Stimulated activated effector memory CD8-positive, alpha-beta T cell treated with anti-CD3 and anti-CD28 coated beads, Interleukin-12 subunit alpha, Interleukin-12 subunit beta, amount 100 ng/mL, for 72 hours (primary cell): ENCODE data around the gene RAVER2.

Experiments
- ATAC-seq: fragments of 150-1000 bp; cut with Tn5 transposase; 2 replicates; pipeline ENCODE4 v1.10.0; 2021
- DNase-seq, 2 donors: peaks; one replicate each; pipeline ENCODE4 v3.0.0; 2021 to 2022; ENCODE audit warnings: low spot score in 2 of 2
- H3K27ac Mint-ChIP-seq: one replicate; pipeline ENCODE4 v1.8.0; 2022; ENCODE audit warnings: mild to moderate bottlenecking, mixed read lengths
- H3K36me3 Mint-ChIP-seq: one replicate; pipeline ENCODE4 v1.8.0; 2022; ENCODE audit warnings: mild to moderate bottlenecking, mixed read lengths
- H3K4me1 Mint-ChIP-seq: one replicate; pipeline ENCODE4 v1.8.0; 2022; ENCODE audit warnings: mixed read lengths
- H3K4me3 Mint-ChIP-seq: one replicate; pipeline ENCODE4 v1.8.0; 2022; ENCODE audit warnings: mild to moderate bottlenecking, mixed read lengths
- H3K9me3 Mint-ChIP-seq: one replicate; pipeline ENCODE4 v1.8.0; 2022; ENCODE audit warnings: mixed read lengths

The RAVER2 gene

DNA sequence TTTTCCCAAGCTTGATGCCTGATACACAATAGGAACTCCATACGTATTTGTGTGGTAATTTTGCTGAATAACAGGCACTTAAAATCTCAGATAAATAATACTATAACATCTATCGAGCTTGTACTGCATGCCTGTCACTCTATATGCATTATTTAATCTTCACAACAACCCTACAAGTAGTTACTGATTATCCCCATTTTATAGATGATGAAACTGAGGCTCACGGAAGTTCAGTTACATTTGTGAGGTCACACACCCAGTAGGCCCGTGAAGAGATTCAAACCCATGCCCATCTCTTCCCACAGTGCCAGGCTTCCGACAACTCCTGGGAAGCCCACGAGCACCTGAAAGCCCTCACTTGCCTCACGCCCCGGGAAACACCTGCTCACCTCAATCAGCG lies 98.8 kb downstream of the RAVER2 start:
- H3K9me3 Mint-ChIP-seq, result no peaks in the 10 kb centered on the region
- DNase-seq, result no peak
- no peak overlapping the region for H3K4me3 Mint-ChIP-seq
- peaks cover 93% of the 10 kb centered on the region for H3K36me3 Mint-ChIP-seq
- peak overlapping the region; percentile 81 for H3K27ac Mint-ChIP-seq
- ATAC-seq, result no peak
- H3K4me1 Mint-ChIP-seq, result peaks cover 10% of the 10 kb centered on the region

DNA sequence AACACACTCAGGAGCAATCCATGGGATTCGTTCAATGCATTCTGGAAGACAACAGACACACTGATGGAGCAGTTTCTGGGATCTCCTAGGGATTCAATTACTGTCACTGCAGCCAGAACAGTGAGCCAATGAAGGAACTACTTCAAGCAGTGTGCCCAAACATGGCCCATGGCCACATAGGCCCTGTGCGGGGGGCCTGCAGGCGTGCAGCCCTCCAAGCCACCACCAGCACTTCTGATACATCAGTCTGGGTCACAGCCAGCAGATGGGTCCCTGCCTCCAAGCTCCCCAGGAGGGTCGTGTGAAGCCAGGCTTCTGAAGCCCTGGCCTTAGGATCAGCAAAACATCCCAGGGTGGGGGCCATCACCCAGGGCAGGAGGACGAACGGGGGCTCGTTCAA lies 99.3 kb downstream of the RAVER2 start:
- peaks cover 10% of the 10 kb centered on the region for H3K4me1 Mint-ChIP-seq
- no peak overlapping the region for H3K4me3 Mint-ChIP-seq
- ATAC-seq (no peak), DNase-seq (no peak)
- H3K36me3 Mint-ChIP-seq, result peaks cover 93% of the 10 kb centered on the region
- peak overlapping the region; percentile 81 for H3K27ac Mint-ChIP-seq
- no peaks in the 10 kb centered on the region for H3K9me3 Mint-ChIP-seq

DNA sequence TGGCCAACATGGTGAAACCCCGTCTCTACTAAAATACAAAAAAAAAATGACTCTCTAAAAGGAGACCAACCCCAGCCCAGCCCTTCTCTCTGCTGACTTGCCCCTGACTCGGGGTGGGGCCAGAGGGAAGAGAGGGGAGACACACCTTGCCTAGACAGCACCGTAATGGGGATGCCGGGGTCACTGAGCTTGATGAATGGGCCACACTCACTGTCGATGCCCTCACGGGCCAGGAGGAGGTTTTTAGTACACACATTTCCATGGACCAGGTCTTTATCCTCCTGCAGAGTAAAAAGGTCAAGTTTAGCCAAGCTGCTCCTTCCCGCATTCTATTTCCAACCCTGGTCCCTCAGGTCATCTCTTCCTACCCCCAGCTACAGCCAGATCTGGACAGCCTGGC lies 99.7 kb downstream of the RAVER2 start:
- no peak for ATAC-seq
- Mint-ChIP-seq H3K27ac (peak overlapping the region; percentile 81), H3K4me1 (peaks cover 10% of the 10 kb centered on the region), H3K4me3 (no peak overlapping the region), H3K36me3 (peaks cover 93% of the 10 kb centered on the region), H3K9me3 (no peaks in the 10 kb centered on the region)
- no peak for DNase-seq

DNA sequence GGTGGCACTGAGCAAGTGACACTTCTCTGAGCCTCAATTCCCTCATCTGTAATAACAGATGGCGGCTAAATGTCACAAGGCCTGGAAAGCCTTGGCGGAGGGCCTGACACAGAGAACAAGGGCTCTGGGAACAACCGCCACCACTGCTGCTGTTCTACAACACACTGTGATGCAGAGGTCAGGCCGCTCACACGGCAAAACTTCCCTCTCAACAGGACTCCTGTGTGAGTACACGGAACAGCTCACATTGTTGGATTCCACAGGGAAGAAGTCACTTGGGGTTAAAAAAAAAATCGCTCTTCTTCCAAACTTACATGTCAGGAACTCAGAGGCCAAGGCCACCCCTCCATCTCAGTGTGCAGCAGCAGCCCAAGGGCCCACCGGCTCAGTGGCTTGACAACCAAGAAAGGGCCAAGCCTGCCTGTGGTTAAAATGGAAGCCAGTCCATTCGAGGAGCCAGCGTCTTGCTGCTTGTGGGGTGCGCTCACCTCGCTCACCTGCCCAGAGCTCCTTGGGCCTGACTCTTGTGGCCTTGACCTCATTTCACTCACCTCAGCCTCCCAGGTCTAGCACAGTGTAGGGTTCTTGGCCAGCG lies 101.1 kb downstream of the RAVER2 start:
- Mint-ChIP-seq H3K9me3 (no peaks in the 10 kb centered on the region), H3K4me1 (peaks cover 17% of the 10 kb centered on the region), H3K4me3 (no peak overlapping the region), H3K36me3 (peaks cover 93% of the 10 kb centered on the region), H3K27ac (peak overlapping the region; percentile 79)
- no peak for ATAC-seq
- no peak for DNase-seq

DNA sequence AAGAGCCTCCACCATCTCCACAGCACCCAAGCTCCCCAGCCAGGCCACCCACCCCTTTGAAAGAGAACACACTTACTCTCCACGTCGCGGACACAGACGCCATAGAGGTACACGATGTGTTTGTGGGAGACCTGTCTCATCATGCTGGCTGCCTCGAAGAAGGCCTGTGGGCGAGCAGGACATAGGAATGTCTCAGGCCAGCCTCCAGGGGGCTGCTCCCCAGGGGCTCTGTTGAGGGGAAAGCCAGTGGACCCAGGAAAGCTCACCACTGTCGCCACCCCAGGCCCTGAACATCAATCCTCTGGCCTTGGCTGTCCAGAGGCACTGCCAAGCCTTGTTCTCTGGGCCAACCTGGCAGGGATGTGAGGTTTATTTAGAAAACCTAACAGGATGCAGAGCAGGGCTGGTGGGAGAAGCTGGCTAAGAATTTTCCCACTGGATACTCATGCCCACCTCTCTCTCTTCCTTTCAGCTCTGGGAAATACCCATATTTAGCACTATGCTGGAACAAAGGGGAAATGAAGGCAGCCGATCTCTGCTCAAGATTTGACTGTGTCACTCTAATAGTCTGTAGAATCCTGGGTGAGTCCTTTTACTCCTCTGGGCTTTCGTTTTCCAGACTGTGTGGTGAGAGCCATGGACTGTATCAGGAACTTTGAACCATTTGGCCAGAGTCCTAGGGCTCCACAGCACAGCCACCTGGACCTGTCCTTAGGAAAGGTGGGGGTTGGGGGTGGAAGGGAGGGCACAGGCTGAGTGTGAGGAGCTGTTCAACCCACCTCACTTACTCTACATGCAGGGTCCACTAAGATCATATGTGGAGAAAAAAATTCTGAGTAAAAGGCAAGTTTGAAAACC lies 101.9 kb downstream of the RAVER2 start:
- Mint-ChIP-seq H3K9me3 (no peaks in the 10 kb centered on the region), H3K27ac (peak overlapping the region; percentile 79), H3K4me1 (peaks cover 17% of the 10 kb centered on the region), H3K4me3 (no peak overlapping the region), H3K36me3 (peaks cover 92% of the 10 kb centered on the region)
- no peak for ATAC-seq
- DNase-seq, result no peak

DNA sequence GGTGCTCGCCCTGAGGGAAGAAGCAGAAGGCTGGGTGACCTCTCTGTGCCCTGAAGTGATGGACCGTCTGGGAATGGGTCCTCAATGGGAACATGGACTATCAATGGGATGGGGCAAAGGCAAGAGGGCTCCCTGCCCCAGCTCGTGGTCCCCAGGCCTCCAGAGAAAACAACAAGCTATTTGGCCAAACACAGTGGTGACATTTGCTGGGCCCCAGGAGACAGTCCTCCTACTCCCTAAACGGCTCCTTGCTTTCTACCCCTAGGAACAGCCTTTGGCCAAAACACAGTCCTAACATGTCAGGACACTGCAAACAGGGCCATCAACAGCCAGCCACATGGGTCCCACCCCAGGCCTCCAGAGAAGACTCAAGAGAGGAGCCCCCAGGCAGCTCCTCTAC lies 102.8 kb downstream of the RAVER2 start:
- Mint-ChIP-seq H3K27ac (no peak overlapping the region), H3K9me3 (no peaks in the 10 kb centered on the region), H3K4me1 (peaks cover 17% of the 10 kb centered on the region), H3K36me3 (peaks cover 92% of the 10 kb centered on the region), H3K4me3 (no peak overlapping the region)
- ATAC-seq, result no peak
- no peak for DNase-seq

DNA sequence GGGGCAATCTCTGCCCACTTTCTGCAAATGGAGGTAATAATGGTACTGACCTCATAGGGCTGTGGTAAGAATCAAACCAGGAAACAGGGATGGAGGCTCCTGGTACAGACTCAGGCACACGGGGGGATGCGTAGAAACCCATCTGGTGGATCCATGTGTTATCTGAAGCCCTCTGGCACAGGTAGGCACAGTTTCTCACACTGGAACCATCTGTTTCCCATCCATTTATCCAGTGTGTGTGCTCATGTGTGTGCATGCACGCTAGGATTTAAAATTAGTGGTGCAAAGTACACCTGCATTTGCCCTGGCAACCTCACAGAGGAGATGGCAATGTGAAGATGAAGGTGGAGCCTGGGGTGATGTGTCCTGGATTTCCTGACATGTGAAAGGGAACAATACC lies 103.3 kb downstream of the RAVER2 start:
- DNase-seq (no peak), ATAC-seq (no peak)
- H3K4me3 Mint-ChIP-seq, result no peak overlapping the region
- H3K9me3 Mint-ChIP-seq, result no peaks in the 10 kb centered on the region
- peaks cover 13% of the 10 kb centered on the region for H3K4me1 Mint-ChIP-seq
- peaks cover 92% of the 10 kb centered on the region for H3K36me3 Mint-ChIP-seq
- H3K27ac Mint-ChIP-seq, result no peak overlapping the region

DNA sequence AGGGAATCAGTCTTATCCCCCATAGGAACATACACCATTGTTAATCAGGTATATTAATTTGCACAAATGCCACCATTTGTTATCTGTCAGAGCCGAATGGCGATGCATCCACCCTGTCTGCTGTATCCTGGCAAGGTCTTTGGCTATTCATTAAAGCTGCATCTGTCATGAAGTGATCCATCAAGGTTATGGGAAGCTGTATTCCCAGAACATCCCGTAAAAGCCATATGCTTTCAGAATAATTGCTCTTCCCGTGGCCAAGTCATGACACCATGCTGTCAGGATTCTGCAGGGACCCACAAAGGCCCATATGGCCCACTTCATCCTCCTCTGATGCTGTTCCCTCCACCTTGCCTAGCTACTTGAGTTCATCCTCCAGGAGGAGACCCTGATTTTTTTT lies 103.9 kb downstream of the RAVER2 start:
- H3K27ac Mint-ChIP-seq, result peak overlapping the region; percentile 74

DNA sequence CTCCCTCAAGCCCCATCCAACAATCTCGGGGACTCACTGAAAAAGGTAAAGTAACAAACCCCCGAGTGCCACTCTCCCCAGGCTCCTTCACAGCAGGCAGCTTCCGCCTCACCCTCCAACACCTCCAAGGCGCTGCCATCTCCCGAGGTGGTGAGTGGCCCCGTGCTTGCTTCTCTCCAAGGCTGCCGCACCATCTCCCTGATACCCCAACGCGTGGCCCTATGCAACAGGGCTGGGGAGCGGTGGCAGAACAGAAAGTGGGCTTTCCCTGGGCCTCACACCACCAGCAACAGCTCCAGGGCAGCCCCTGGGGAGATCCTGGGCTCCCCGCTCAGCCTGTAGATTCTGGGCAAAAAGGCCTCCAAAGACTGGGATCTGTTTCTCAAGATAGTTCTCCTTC lies 105.1 kb downstream of the RAVER2 start:
- H3K9me3 Mint-ChIP-seq, result no peaks in the 10 kb centered on the region
- peaks cover 95% of the 10 kb centered on the region for H3K36me3 Mint-ChIP-seq
- peaks cover 19% of the 10 kb centered on the region for H3K4me1 Mint-ChIP-seq
- H3K4me3 Mint-ChIP-seq, result no peak overlapping the region
- ATAC-seq, result no peak
- peak overlapping the region; percentile 74 for H3K27ac Mint-ChIP-seq
- no peak for DNase-seq

More for the DNA sequence above, 103.9 kb downstream of the RAVER2 start:
- H3K4me1 Mint-ChIP-seq, result peaks cover 13% of the 10 kb centered on the region
- ATAC-seq, result no peak
- DNase-seq, result no peak
- H3K9me3 Mint-ChIP-seq, result no peaks in the 10 kb centered on the region
- no peak overlapping the region for H3K4me3 Mint-ChIP-seq
- peaks cover 92% of the 10 kb centered on the region for H3K36me3 Mint-ChIP-seq

DNA sequence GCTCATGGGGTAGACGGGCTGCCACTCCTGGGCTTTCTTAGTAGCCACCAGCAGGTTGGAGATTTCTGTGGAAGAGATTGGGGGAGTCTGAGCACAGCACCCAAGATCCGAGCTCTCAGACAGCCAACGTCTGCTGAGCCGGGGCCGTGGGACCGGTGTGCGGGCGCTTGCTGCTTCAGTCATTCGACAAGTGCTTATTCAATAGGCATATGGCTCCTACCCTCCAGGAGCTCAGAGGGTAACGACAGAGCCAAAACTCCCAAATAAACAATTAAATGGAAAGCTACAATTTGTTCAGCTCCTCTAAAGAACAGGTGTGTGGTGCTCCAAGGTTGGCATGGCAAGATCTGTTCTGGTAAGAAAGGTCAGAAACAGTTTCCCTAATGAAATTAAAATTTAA lies 106.0 kb downstream of the RAVER2 start:
- DNase-seq, result no peak
- Mint-ChIP-seq H3K27ac (peak overlapping the region; percentile 74), H3K9me3 (no peaks in the 10 kb centered on the region), H3K4me3 (no peak overlapping the region), H3K4me1 (peaks cover 19% of the 10 kb centered on the region), H3K36me3 (peaks cover 95% of the 10 kb centered on the region)
- no peak for ATAC-seq

DNA sequence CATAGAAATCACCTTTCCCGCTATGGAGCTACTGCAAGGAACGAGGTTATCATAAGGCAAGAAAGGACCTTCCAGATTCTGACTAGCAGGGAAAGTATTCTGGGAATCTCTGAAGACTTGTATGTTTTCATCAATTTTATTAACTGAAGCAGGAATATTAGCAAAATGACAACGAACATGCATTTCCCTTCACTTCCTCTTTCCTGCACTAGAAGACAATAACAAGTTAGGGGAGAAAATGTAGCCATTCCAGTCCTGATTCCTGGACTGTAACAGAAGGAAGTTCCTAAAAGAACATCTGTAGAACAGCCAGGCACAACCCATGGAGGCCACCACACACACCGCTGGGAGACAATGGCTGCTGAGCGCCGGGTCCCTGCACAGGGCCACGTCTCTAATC lies 106.8 kb downstream of the RAVER2 start:
- peak overlapping the region; percentile 84 for H3K27ac Mint-ChIP-seq
- peaks cover 13% of the 10 kb centered on the region for H3K4me1 Mint-ChIP-seq
- ATAC-seq (no peak), DNase-seq (no peak)
- H3K4me3 Mint-ChIP-seq, result no peak overlapping the region
- peaks cover 95% of the 10 kb centered on the region for H3K36me3 Mint-ChIP-seq
- H3K9me3 Mint-ChIP-seq, result no peaks in the 10 kb centered on the region

DNA sequence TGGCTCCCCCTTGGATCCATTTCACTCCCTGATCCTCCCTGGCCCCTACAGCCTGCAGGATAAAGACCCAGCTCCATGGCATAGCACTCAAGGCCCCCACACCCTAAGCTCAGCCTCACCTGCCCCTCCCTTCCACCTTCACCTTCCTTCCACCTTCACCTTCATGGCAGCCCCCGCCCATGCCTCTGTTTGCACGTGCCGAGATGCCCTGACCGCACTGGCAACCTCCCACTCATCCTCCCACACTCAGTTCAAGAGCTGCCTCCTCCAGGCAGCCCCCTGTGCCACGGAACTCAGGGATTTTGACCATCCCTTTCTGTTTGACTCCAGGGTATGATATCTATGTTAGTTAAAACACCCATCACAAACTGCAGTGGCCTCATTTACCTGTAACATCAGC lies 109.8 kb downstream of the RAVER2 start:
- peaks cover 16% of the 10 kb centered on the region for H3K4me1 Mint-ChIP-seq
- H3K4me3 Mint-ChIP-seq, result no peak overlapping the region
- peak overlapping the region; percentile 67 for H3K27ac Mint-ChIP-seq
- ATAC-seq (no peak), DNase-seq (no peak)
- peaks cover 99% of the 10 kb centered on the region for H3K36me3 Mint-ChIP-seq
- H3K9me3 Mint-ChIP-seq, result no peaks in the 10 kb centered on the region

DNA sequence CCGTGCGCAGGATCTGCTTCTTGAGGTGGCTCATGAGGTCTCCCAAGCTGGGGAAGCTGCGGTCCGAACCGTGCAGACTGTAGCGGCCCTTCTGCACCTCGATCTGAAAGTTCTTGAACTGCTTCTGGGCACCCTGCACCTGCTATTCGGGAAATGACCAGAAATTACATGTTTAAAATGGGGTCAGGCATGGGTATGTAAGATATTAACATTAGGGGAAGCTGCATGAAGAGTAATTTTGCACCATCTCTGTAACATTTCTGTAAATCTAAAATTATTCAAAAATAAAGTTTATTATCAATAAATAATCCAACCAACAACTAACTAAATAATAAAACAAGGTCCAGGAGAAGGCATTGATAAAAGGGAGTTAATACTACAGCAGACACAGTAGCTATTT lies 110.7 kb downstream of the RAVER2 start:
- Mint-ChIP-seq H3K36me3 (peaks cover 96% of the 10 kb centered on the region), H3K27ac (no peak overlapping the region), H3K4me1 (peaks cover 12% of the 10 kb centered on the region), H3K9me3 (no peaks in the 10 kb centered on the region), H3K4me3 (no peak overlapping the region)
- ATAC-seq, result no peak
- no peak for DNase-seq

DNA sequence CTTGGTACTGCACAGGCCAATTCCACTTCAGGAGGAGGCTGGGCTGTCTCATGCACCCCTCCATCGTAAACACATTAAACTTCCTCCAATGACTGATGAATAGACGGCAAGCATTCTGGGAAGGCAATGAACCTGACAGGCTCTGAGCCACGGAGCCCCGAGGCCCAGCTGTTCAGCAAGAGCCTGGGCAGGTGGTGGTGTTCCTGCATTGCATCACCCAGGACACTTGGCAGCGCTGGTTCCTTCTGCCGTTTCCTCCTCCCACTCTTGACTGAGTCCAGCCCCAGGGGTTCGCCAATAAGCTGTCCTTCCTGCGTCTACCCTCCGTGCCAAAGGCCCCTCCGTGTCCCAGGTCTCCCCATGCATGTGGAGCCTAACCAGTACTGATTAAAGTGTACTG lies 111.7 kb downstream of the RAVER2 start:
- ATAC-seq (no peak), DNase-seq (no peak)
- no peaks in the 10 kb centered on the region for H3K9me3 Mint-ChIP-seq
- H3K36me3 Mint-ChIP-seq, result peaks cover 97% of the 10 kb centered on the region
- H3K4me3 Mint-ChIP-seq, result no peak overlapping the region
- H3K27ac Mint-ChIP-seq, result peak overlapping the region; percentile 48
- peaks cover 22% of the 10 kb centered on the region for H3K4me1 Mint-ChIP-seq

DNA sequence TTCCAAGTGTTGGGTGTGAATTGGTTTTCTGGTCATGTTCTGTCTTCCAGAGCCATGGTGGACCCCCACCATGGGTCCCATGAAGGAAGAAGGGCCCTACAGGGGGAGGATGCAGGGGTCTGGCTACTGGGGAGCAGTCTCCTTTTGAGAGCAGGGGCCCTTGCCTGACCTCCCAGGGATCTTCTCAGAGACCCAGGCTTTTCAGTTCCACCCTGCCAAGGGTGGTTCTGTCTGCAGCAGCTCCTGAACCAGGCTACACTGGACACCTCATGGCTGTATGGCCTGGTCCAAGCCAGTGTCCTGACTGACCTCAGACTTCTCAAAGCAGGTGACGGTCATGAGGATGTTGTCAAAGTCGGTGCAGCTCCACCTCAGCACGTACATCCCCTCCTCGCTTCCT lies 112.5 kb downstream of the RAVER2 start:
- Mint-ChIP-seq H3K36me3 (peaks cover 96% of the 10 kb centered on the region), H3K4me1 (peaks cover 30% of the 10 kb centered on the region), H3K27ac (peak overlapping the region; percentile 58), H3K4me3 (no peak overlapping the region), H3K9me3 (no peaks in the 10 kb centered on the region)
- no peak for DNase-seq
- ATAC-seq, result no peak

DNA sequence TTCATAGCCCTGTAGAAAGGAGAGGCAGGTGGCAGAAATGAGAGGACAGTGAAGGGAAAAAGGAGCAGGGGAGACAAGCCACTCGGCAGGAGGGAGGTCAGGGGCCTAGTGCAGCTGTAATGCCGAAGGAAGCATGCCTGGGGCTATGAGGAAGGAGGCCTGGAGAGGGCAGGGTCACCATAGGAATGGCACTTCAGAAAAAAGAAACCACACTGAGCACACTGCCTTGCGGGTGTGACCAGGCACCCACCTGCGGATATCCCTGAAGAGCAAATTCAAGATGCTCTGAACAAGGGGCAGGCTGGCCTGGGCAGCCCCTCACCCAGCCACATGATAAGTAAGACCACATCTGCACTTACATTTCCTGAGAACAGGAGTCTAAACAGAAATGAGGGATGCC lies 116.7 kb downstream of the RAVER2 start:
- DNase-seq, result no peak

More for the DNA sequence above, 116.7 kb downstream of the RAVER2 start:
- Mint-ChIP-seq H3K36me3 (peaks cover 89% of the 10 kb centered on the region), H3K9me3 (no peaks in the 10 kb centered on the region), H3K27ac (peak overlapping the region; percentile 60), H3K4me3 (no peak overlapping the region), H3K4me1 (peaks cover 45% of the 10 kb centered on the region)
- no peak for ATAC-seq
